Mesenchymal stem cell (in vitro differentiated cells and primary cell): ENCODE data around the gene RILPL1.

Experiments
- DNase-seq: peaks from one replicate; pipeline ENCODE4 v3.0.0-alpha.2; 2013
- H2AFZ ChIP-seq: one replicate; pipeline ENCODE4 v1.6.1; 2013; ENCODE audit warnings: low read depth, mild to moderate bottlenecking, control low read depth, inconsistent platforms, low read length, moderate library complexity
- H2AK5ac ChIP-seq: 2 replicates; pipeline ENCODE4 v1.6.1; 2013; ENCODE audit warnings: low read length, moderate library complexity, mild to moderate bottlenecking, inconsistent platforms; ENCODE audit not compliant: severe bottlenecking
- H2BK120ac ChIP-seq: one replicate; pipeline ENCODE4 v1.6.1; 2013; ENCODE audit warnings: low read depth, mild to moderate bottlenecking, inconsistent platforms, low read length, moderate library complexity
- H2BK12ac ChIP-seq, 2 experiments: one replicate each; pipeline ENCODE4 v1.6.1; 2013; ENCODE audit warnings: inconsistent platforms in 2 of 2, low read length in 2 of 2, mild to moderate bottlenecking in 2 of 2, moderate library complexity in 2 of 2, control low read depth in 1 of 2
- H2BK15ac ChIP-seq: one replicate; pipeline ENCODE4 v1.6.1; 2013; ENCODE audit warnings: mild to moderate bottlenecking, low read depth, inconsistent platforms; ENCODE audit not compliant: poor library complexity, severe bottlenecking
- H2BK5ac ChIP-seq: 2 replicates; pipeline ENCODE4 v1.6.1; 2013; ENCODE audit warnings: low read depth, mild to moderate bottlenecking, low read length, control low read depth, inconsistent platforms; ENCODE audit not compliant: poor library complexity, severe bottlenecking
- H3K14ac ChIP-seq, 2 experiments: one replicate each; pipeline ENCODE4 v1.6.1; 2013; ENCODE audit warnings: inconsistent platforms in 2 of 2, low read length in 2 of 2, control low read depth in 1 of 2, mild to moderate bottlenecking in 1 of 2, moderate library complexity in 1 of 2
- H3K18ac ChIP-seq, 2 experiments: one replicate each; pipeline ENCODE4 v1.6.1; 2013; ENCODE audit warnings: inconsistent platforms in 2 of 2, low read length in 2 of 2, control low read depth in 1 of 2, low read depth in 1 of 2, mild to moderate bottlenecking in 1 of 2
- H3K23ac ChIP-seq, 2 experiments: one replicate each; pipeline ENCODE4 v1.6.1; 2013; ENCODE audit warnings: inconsistent platforms in 2 of 2, low read length in 2 of 2, mild to moderate bottlenecking in 2 of 2, moderate library complexity in 2 of 2, control low read depth in 1 of 2
- H3K27ac ChIP-seq: 2 replicates; pipeline ENCODE4 v1.5.1; 2013; ENCODE audit warnings: mild to moderate bottlenecking, moderate library complexity, low read length, control low read depth, inconsistent platforms; ENCODE audit not compliant: poor library complexity, severe bottlenecking
- H3K27me3 ChIP-seq, 2 experiments: 2 replicates each; pipeline versions ENCODE4 v1.6.1 to v1.7.0; 2013; ENCODE audit warnings: low read length in 2 of 2, mild to moderate bottlenecking in 2 of 2, moderate library complexity in 2 of 2, control low read depth in 1 of 2, inconsistent platforms in 1 of 2; ENCODE audit not compliant: control insufficient read depth in 1 of 2, insufficient read depth in 1 of 2
- H3K36me3 ChIP-seq, 2 experiments: 2 replicates each; pipeline versions ENCODE4 v1.6.1 to v1.7.0; 2013; ENCODE audit warnings: low read length in 2 of 2, control low read depth in 1 of 2, inconsistent platforms in 1 of 2, low read depth in 1 of 2, mild to moderate bottlenecking in 1 of 2; ENCODE audit not compliant: insufficient read depth in 2 of 2, control insufficient read depth in 1 of 2
- H3K4ac ChIP-seq, 2 experiments: one replicate each; pipeline ENCODE4 v1.6.1; 2013; ENCODE audit warnings: inconsistent platforms in 2 of 2, low read length in 2 of 2, mild to moderate bottlenecking in 2 of 2, moderate library complexity in 2 of 2, control low read depth in 1 of 2, low read depth in 1 of 2
- H3K4me1 ChIP-seq: 2 replicates; pipeline ENCODE4 v1.6.1; 2013; ENCODE audit warnings: low read depth, low read length, control low read depth; ENCODE audit not compliant: control insufficient read depth, insufficient read depth
- H3K4me2 ChIP-seq: 2 replicates; pipeline ENCODE4 v1.6.1; 2013; ENCODE audit warnings: low read length, mild to moderate bottlenecking, inconsistent platforms; ENCODE audit not compliant: poor library complexity, severe bottlenecking
- H3K4me3 ChIP-seq, 2 experiments: 2 replicates each; pipeline versions ENCODE4 v1.5.1 to v1.7.0; 2013; ENCODE audit warnings: low read length in 2 of 2, mild to moderate bottlenecking in 2 of 2, control low read depth in 1 of 2, low read depth in 1 of 2; ENCODE audit not compliant: insufficient read depth in 1 of 2
- H3K79me1 ChIP-seq: replicated peaks from 2 replicates; pipeline ENCODE4 v1.6.1; 2013; ENCODE audit warnings: mild to moderate bottlenecking, control low read depth, low read length, inconsistent platforms; ENCODE audit not compliant: poor library complexity, severe bottlenecking
- H3K9ac ChIP-seq: 2 replicates; pipeline ENCODE4 v1.7.0; 2013; ENCODE audit warnings: mild to moderate bottlenecking, low read length, moderate library complexity
- H3K9me3 ChIP-seq: 2 replicates; pipeline ENCODE4 v1.7.0; 2013; ENCODE audit warnings: mild to moderate bottlenecking, low read length; ENCODE audit not compliant: control insufficient read depth
- H4K8ac ChIP-seq: one replicate; pipeline ENCODE4 v1.6.1; 2013; ENCODE audit warnings: inconsistent platforms, mild to moderate bottlenecking, low read length, moderate library complexity
- H4K91ac ChIP-seq: one replicate; pipeline ENCODE4 v1.6.1; 2013; ENCODE audit warnings: mild to moderate bottlenecking, low read length, inconsistent platforms
- WGBS: methylation state at CpG from one replicate; pipeline ENCODE4 v1.1.7; 2013; ENCODE audit warnings: mixed read lengths; 5-methylcytosine and 5-hydroxymethylcytosine counted together

The RILPL1 gene

GRCh38 chr12:123531091-123531490, 2.4 kb downstream of the RILPL1 start:
- Histone ChIP-seq H3K27me3 (no peaks in the 10 kb centered on the region), H3K23ac (no peak overlapping the region), H3K79me1 (peaks cover 15% of the 10 kb centered on the region), H3K4me3 (peak overlapping the region in 1 of 2 experiments; percentile 88), H2BK12ac (no peak overlapping the region), H3K9me3 (no peaks in the 10 kb centered on the region), H3K4me2 (no peak overlapping the region), H3K9ac (no peak overlapping the region), H3K36me3 (peaks cover 23 to 26% of the 10 kb centered on the region in 2 experiments), H3K4ac (no peak overlapping the region), H4K8ac (no peak overlapping the region), H3K27ac (no peak overlapping the region), H2BK15ac (no peak overlapping the region), H2BK5ac (no peak overlapping the region), H3K14ac (no peak overlapping the region), H4K91ac (no peak overlapping the region), H3K18ac (no peak overlapping the region), H2AFZ (no peak overlapping the region), H2BK120ac (no peak overlapping the region), H3K4me1 (peaks cover 22% of the 10 kb centered on the region), H2AK5ac (no peak overlapping the region)
- 94% methylated on average over 7 of the region's 7 CpGs for WGBS
- no peak for DNase-seq

GRCh38 chr12:123530668-123531067, 2.9 kb downstream of the RILPL1 start:
- H3K4me3 ChIP-seq: no peak overlapping the region
- no peak overlapping the region for H3K9ac ChIP-seq
- no peak overlapping the region for H2BK15ac ChIP-seq
- no peak overlapping the region for H2AFZ ChIP-seq
- H2BK12ac ChIP-seq: no peak overlapping the region
- no peak overlapping the region for H4K91ac ChIP-seq
- no peak overlapping the region for H3K4ac ChIP-seq
- no peak overlapping the region for H3K23ac ChIP-seq
- 94% methylated on average over 4 of the region's 5 CpGs for WGBS
- H2AK5ac ChIP-seq: no peak overlapping the region
- H3K27ac ChIP-seq: no peak overlapping the region
- DNase-seq: no peak
- no peak overlapping the region for H3K18ac ChIP-seq
- peaks cover 22% of the 10 kb centered on the region for H3K4me1 ChIP-seq
- no peak overlapping the region for H3K14ac ChIP-seq
- H3K4me2 ChIP-seq: no peak overlapping the region
- peaks cover 23 to 26% of the 10 kb centered on the region in 2 experiments for H3K36me3 ChIP-seq
- H3K27me3 ChIP-seq: no peaks in the 10 kb centered on the region
- no peak overlapping the region for H4K8ac ChIP-seq
- H2BK5ac ChIP-seq: no peak overlapping the region
- peaks cover 16% of the 10 kb centered on the region for H3K79me1 ChIP-seq
- no peak overlapping the region for H2BK120ac ChIP-seq
- no peaks in the 10 kb centered on the region for H3K9me3 ChIP-seq

- Histone ChIP-seq H3K4ac (no peak overlapping the region), H2AK5ac (no peak overlapping the region), H3K18ac (no peak overlapping the region), H3K27me3 (no peaks in the 10 kb centered on the region), H3K4me3 (no peak overlapping the region), H2AFZ (no peak overlapping the region), H2BK12ac (no peak overlapping the region), H2BK120ac (no peak overlapping the region), H2BK5ac (no peak overlapping the region), H4K8ac (no peak overlapping the region), H2BK15ac (no peak overlapping the region), H3K79me1 (peaks cover 17% of the 10 kb centered on the region), H3K36me3 (peaks cover 23 to 26% of the 10 kb centered on the region in 2 experiments), H3K14ac (no peak overlapping the region), H4K91ac (no peak overlapping the region), H3K23ac (no peak overlapping the region), H3K9me3 (no peaks in the 10 kb centered on the region), H3K9ac (no peak overlapping the region), H3K27ac (no peak overlapping the region), H3K4me1 (peaks cover 21% of the 10 kb centered on the region), H3K4me2 (no peak overlapping the region)
- 77% methylated on average over 1 of the region's 3 CpGs for WGBS
- no peak for DNase-seq
Measured at GRCh38 chr12:123529686-123530085, 3.8 kb downstream of the RILPL1 start.

- Histone ChIP-seq H2BK15ac (no peak overlapping the region), H2BK5ac (no peak overlapping the region), H2AK5ac (no peak overlapping the region), H3K18ac (no peak overlapping the region), H3K79me1 (peaks cover 23% of the 10 kb centered on the region), H2BK120ac (no peak overlapping the region), H4K91ac (no peak overlapping the region), H3K36me3 (peaks cover 31% of the 10 kb centered on the region in 2 experiments), H3K27ac (no peak overlapping the region), H2BK12ac (no peak overlapping the region), H3K4me1 (peaks cover 16% of the 10 kb centered on the region), H2AFZ (no peak overlapping the region), H3K27me3 (no peaks in the 10 kb centered on the region), H3K4ac (no peak overlapping the region), H3K23ac (no peak overlapping the region), H3K9me3 (no peaks in the 10 kb centered on the region), H3K9ac (no peak overlapping the region), H4K8ac (no peak overlapping the region), H3K4me2 (no peak overlapping the region), H3K14ac (no peak overlapping the region), H3K4me3 (no peak overlapping the region)
- DNase-seq: no peak
- 98% methylated on average over 5 of the region's 5 CpGs for WGBS
Measured at GRCh38 chr12:123528858-123529257, 4.7 kb downstream of the RILPL1 start.
